NCI-H345 (cell line): ENCODE measurements around the gene PPA1.
A peak's percentile ranks its signal among the peaks of the same experiment; 100 is the strongest.
"Not testable (repeated sequence)": the region's sequence is repeated elsewhere in the genome, so short reads cannot be mapped to it uniquely, and the experiment has no call there.

Source experiments
- DNase-seq: peaks from one replicate; lab custom pipeline; 2025; lab: John Stamatoyannopoulos, UW

PPA1 gene

DNA sequence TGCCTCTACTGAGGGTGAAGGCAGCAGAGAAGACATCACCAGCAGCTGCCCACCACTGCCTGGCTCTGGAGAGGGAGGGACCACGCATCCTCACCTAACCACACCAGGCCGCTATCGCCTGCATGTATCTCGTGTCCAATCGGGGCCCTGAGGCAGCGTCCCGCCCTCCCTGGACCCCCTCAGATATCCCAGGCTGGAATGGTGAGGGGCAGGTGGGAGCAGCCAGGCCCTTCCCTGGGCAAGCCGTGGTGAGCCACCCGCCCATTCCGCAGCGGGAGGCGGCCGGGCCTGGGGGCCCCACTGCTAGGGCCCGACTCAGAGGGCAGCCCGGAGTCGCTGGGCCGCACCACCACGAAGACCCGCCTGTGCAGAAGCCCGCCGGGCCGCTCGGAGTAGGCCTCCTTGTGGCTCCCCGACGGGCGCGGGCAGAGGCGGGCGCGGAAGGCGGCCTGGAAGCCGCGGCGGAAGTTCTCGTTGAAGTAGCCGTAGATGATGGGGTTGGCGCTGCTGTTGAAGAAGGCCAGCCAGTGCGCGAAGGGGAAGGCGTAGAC, 21.6 kb upstream of the PPA1 start:
- DNase-seq: no peak

DNA sequence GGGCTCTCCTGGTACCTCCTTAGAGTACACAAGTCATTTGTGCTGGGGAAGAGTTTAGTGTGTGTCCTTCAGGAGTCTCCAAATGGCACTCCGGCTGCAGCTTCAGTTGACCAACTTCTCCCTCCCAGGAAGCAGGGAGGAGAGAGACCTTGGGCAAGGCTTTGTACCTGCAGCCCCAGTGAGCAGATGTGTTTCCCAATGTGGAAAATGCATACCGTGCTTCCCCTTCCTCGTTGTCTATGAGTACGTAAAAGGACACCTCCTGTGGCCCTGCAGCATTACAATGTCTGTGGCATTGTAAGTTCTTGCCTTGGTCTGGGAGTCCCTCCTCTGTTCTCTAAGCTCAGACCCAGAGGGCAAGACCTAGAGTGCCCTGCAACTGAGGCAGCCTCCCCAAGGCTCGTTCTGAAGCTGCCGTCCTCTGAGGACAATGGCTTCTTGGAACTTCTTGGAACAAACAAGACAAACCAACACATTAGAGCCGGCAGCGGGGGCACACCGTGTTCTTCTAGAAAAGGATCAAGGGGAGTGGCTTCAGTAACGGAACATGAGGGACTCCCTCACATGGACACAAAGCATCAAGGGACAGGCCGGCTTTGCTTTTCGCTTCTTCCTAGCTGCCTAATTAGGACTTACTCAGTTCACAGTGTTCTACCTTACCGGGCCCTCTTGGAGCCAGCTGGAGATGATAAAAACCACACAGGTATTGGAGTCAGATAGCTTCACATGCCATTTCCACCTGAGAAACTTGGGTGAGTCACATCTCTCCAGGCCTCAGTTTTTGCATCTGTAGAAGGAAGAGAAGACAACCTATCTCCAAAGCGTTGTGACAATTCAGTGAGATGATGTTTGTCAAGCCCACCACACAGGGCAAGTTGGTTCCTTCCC, 20.9 kb upstream of the PPA1 start:
- no peak for DNase-seq

DNA sequence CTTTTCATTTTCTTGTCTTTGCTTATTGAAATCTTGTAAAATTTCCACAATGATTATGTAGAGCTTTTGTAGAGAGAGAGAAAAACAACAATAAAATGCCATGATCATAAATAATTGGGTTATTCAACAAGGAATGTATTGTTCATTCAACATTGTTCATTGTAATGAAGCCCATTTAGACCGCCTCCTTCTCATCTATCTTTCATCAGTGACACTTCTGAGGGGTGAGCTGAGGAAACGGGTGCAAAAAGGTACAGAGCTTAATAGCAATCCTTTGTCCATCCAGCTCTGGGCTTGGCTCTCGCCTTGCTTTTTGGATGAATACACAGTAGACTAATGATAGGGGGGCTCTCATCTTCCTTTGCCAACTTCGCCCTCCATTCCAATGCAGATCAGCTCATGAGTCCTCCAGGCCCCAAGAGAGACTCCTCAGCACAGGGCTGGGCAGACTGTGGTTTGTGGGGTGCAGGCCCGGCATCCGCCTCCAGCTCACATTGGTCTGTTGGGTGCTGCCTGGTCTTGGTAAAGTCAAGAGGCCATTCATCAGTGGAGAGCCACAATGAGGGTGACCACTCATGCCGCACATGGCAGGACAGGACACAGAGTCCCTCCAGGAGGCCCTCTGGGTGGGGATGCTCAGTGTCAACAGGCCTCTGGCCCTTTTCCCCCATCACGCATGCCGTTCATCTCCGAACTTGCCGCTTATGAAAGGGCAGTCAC, 17.9 kb upstream of the PPA1 start:
- no peak for DNase-seq

DNA sequence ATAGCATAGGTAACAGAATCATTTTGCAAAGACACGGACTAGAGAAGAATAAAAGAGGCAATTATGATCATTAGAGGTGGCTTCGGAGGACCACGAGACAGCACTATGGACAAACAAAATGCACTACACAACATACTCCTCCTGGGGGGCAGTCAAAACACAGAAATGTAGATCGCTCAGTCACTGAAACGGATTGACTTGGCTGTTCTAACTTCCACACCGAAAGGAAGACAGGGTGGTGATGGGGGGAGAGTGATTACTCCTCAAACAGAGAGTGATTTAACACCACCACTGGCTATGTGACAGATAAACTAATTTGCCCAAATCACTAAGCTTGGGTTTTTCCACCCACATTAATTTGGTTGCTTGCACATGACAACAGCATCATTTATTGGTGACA, 14.1 kb upstream of the PPA1 start:
- no peak for DNase-seq

DNA sequence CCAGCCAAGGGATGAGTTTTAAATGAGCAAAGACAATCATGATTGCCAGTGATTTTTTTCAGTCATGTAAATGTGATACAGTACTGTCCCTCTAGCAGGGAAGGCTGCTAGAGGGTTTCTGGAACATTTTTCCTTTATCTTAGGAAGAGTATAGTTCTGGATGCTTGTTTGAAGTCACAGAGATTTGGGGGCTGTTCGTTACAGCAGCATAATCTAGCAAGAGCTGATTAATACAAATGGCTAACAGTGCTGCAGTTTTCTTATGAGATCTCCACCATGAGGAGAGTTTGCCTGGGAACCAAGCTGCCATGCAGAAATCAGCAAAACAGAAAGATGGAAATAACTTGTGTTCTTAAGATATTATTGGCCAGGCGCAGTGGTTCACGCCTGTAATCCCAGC, 7.9 kb upstream of the PPA1 start:
- DNase-seq: no peak

DNA sequence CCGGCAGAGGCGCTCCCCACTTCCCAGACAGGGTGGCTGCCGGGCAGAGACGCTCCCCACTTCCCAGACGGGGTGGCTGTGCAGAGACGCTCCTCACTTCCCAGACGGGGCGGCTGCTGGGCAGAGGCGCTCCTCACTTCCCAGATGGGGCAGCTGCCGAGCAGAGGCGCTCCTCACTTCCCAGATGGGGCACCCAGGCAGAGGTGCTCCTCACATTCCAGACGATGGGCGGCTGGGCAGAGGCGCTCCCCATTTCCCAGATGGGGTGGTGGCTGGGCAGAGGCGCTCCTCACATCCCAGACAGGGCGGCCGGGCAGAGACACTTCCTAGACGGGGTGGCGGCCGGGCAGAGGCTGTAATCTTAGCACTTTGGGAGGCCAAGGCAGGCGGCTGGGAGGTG, 6.8 kb upstream of the PPA1 start:
- not testable (repeated sequence) for DNase-seq

DNA sequence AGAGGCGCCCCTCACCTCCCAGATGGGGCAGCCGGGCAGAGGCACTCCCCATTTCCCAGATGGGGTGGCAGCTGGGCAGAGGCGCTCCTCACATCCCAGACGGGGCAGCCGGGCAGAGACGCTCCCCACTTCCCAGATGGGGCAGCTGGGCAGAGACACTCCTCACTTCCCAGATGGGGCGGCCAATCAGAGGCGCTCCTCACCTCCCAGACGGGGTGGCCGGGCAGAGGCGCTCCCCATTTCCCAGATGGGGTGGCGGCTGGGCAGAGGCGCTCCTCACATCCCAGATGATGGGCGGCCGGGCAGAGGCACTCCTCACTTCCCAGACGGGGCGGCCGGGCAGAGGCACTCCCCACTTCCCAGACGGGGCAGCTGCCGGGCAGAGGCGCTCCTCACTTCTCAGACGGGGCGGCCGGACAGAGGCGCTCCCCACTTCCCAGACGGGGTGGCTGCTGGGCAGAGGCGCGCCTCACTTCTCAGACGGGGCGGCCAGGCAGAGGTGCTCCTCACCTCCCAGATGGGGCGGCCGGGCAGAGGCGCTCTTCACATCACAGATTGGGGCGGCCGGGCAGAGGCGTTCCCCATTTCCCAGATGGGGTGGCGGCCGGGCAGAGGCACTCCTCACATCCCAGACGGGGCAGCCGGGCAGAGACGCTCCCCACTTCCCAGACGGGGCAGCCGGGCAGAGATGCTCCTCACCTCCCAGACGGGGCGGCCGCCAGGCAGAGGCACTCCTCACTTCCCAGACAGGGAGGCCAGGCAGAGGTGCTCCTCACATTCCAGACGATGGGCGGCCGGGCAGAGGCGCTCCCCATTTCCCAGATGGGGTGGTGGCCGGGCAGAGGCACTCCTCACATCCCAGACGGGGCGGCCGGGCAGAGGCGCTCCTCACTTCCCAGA, 6.1 kb upstream of the PPA1 start:
- DNase-seq: not testable (repeated sequence)

DNA sequence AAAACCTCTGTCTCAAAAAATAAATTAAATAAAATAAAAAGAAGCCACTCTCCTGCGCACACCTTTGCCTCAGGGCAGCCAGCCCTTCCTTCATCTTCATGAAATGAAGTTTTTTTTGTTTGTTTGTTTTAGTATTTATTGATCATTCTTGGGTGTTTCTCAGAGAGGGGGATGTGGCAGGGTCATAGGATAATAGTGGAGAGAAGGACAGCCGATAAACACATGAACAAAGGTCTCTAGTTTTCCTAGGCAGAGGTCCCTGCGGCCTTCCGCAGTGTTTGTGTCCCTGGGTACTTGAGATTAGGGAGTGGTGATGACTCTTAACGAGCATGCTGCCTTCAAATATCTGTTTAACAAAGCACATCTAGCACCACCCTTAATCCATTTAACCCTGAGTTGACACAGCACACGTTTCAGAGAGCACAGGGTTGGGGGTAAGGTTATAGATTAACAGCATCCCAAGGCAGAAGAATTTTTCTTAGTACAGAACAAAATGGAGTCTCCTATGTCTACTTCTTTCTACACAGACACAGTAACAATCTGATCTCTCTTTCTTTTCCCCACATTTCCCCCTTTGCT, 4.8 kb upstream of the PPA1 start:
- not testable (repeated sequence) for DNase-seq

DNA sequence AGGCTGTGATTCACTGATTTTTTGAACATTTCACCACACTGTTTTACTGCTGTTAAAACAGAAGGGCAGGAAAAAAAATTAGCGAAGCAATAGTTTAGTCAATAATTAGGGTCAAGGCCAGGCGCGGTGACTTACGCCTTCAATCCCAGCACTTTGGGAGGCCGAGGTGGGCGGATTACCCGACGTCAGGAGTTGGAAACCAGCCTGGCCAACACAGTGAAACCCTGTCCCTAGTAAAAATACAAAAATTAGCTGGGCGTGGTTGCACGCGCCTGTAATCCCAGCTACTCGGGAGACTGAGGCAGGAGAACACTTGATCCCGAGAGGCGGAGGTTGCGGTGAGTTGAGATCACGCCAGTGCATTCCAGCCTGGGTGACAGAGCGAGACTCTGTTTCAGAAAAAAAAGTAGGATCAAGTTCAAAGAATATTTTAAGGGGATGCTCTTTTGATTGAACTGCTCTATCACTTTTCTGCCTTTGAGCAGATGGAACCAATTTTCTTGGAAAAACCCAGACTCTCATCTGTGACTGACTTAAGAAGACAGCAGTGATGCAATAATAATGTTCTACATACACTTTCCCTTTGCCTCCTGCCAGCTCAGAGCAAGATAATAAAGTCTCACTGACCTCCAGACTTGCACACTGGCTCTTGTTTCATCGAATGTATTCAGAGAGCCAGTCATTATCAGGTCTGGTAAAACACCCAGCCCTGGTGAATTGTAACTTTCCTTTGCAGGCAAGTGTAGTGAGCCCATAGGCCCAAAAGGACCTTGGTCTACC, 1.6 kb upstream of the PPA1 start:
- no peak for DNase-seq

DNA sequence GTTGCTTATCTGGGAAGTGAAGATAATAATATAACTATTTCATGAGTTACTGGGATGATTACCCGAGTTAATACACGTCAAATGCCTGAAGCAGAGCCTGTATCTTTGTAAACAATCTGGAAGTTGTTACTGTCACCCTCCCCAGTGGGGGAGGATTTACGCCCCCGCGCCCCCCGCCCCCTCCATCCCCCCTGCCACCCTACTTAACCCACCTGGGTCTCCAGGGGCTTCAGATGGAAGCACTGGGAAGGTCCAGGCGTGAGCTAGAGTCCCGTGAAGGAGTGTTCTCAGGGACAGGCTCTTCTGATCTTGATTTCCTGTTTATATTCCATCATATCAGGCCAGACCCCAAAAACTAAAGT, 691 bp upstream of the PPA1 start:
- DNase-seq: no peak

DNA sequence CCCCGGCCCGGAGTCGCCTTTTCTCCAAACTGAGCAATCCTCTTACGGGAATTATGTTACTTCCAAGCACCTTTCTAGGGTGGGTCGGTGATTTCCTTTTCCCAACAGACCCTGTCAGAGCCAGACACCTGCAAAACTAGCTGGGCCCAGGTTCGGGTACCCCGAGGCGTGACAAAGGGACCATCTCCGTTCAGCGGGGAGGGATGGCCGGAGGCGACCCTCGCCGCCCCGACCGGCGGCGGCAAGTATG, 445 bp downstream of the PPA1 start:
- DNase-seq: no peak

DNA sequence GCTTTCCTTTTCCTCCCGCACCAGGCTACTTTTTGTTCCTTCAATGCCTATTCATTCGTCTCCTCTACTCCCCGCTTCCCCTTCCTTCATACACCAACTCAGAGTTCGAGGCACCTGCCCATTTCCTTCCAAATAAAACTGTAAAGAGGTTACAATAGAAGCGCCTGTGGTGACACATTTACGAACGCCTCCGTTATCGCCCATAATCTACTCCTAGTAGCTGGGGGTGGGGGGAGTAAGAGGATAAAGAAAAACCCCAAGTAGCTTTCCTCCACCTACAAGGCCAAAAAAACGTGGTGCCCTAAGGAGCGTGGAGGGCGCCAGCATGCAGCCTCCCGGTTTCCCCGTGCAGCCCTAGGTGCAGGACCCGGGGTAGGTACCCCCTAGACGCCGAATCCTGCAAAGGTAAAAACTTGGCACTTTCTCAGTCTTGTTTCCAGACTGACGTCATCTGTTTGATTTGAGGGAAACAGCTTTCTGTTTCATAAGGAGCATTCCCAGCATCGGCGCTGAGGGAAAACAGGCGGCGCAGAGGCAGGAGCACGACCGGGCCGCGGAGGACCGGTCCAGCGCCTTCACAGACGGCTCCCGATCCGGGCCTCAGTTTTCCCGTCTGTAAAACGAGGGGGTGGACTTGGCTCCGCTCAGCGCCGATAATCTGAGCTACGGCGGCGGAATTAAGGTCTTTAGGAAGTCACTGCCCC, 922 bp downstream of the PPA1 start:
- peak; percentile 23 for DNase-seq

DNA sequence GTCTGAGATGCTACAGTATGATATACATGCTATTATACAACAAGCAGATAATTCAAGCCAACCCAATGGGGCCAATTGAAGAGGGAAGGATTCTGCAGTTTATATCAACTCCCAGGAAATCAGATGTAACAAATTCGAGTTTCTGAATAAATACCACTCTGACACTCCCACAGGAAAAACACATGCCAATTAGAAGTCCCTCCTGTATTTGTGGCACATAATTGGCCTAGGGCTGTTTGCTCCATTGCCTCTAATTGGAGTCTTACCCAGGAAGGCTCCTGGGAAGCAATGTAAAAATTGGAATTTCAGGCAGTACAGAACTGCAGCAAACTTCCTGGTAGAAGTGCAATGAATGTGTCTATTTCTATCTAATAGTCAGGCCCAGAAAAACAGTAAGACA, 4.7 kb downstream of the PPA1 start:
- DNase-seq: no peak

DNA sequence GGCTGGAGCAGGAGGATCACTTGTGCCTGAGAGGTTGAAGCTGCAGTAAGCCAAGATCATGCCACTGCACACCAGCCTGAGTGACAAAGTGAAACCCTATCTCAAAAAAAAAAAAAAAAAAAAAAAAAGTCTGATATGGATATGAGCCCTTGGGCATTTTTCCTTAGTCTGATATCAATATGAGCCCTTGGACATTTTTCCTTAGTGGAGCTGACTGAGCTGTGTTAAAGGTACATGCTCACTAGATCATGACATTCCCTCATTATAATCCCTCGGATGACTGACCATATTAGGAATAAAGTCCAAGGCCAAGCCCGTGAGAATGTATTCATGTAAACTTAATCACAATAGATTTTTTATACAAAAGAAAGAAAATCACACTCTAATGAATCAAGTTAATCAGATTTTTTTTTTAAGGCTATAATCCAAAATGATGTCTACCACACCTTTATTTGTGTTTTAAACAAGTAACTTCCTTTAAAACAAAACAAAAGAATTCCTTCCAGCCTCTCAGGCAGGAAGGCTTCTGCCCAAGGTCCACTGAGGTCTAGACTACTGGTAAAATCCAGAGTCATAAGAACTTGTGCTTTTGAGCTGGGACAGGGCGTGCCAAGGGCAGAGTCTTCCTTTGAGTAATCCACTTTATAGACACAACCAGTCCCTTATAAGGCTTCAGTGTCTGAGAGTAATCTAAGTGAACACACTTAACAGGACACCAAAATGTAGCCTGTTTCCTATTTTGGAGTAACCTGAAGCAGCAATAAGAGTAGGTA, 5.5 kb downstream of the PPA1 start:
- DNase-seq: no peak

DNA sequence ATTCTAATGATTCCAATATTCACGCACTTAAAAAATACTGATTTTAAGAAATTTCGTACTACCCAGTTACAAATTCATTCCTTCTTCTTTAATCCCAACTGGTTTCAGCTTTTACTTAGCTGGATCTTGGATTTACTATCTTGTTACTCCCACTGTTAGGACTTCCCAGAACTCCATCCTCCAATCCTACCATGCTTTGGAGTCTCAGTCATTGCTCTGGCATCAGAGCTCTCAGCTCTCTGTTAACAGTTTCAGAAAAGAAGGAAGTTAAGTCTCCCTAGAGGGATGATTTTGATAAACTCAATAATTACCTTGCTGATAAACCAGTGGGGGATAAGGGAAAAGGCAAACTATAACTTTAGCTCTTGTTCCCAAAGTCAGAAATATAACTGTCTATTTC, 9.5 kb downstream of the PPA1 start:
- no peak for DNase-seq

DNA sequence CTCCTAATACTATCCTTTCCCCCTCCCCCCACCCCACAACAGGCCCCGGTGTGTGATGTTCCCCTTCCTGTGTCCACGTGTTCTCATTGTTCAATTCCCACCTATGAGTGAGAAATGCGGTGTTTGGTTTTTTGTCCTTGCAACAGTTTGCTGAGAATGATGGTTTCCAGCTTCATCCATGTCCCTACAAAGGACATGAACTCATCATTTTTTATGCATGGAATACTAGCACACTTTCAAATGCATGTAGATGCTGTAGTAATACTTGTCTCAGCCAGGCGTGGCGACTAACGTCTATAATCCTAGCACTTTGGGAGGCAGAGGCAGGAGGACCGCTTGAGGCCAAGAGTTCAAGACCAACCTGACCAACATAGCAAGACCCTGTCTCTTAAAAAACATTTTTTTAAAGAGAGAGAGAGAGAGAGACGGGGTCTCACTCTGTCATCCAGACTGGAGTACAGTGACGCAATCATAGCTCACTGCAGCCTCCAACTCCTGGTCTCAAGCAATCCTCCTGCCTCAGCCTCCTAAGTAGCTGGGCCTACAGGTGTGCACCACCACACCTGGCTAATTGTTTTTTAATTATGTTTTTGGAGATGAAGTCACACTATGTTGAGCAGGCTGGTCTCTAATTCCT, 10.3 kb downstream of the PPA1 start:
- not testable (repeated sequence) for DNase-seq

DNA sequence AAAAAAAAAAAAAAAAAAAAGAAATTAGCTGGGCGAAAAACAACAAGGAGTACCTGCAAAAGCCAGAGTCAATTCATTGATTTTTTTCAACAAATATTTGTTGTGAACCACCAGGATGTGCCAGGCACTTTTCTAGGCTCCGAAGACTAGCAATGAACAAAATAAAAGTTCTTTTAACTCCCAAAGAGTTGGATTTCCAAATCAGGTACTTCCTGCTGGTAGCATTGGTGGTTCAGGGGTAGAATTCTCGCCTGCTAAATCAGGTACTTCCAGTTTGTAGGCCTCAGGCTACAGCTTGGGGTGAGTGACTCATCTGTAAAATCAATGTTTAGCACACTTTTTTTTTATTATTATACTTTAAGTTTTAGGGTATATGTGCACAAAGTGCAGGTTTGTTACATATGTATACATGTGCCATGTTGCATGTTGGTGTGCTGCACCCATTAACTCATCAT, 10.9 kb downstream of the PPA1 start:
- no peak for DNase-seq

DNA sequence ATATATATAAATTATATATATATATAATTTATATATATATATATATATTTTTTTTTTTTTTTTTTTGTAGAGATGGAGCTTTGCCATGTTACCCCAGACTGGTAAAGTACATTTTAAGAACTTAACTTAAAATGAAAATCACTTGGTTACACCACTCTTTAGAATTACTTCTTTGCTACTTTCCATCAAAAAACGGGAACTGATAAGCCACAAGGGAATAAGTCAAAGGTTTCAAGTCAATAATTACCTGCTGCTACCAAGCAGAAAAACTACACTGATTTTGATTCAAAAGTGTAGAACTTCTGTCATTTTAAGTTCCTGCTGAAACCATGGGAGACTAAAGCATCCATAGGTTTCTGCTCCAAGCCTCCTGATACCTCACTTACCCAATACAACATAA, 12.2 kb downstream of the PPA1 start:
- DNase-seq: no peak

DNA sequence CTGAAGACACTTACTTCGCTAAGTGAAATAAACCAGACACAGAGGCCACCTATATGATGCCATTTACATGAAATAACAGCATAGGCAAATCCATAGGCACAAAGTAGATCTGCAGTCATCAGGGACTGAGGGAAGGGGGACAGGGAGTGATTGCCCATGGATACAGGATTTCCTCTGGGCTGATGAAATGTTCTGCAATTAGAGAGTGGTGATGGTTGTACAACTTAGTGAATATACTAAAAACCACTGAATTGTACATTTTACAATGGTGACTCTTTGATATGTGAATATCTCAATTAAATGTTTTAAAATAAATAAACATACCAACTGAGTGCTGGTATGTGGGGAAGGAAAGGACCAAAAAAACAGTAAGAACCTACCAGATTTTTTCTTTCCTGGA, 20.4 kb downstream of the PPA1 start:
- DNase-seq: no peak
